GM18858 (cell line): Measurements from ENCODE around the gene CXCR3.
A peak's percentile ranks its signal among the peaks of the same experiment; 100 is the strongest.

ENCODE experiments used
- ATAC-seq: cut with Tn5 transposase; IDR thresholded peaks from one replicate; pipeline ENCODE4 v1.9.1; 2021; ENCODE audit not compliant: unreplicated experiment

CXCR3 gene

GRCh38 chrX:71637253-71637618 lies 18.9 kb upstream of the CXCR3 start:
- ATAC-seq, result no peak

- no peak for ATAC-seq
Observed at GRCh38 chrX:71636438-71637252, 18.3 kb upstream of the CXCR3 start.

DNA sequence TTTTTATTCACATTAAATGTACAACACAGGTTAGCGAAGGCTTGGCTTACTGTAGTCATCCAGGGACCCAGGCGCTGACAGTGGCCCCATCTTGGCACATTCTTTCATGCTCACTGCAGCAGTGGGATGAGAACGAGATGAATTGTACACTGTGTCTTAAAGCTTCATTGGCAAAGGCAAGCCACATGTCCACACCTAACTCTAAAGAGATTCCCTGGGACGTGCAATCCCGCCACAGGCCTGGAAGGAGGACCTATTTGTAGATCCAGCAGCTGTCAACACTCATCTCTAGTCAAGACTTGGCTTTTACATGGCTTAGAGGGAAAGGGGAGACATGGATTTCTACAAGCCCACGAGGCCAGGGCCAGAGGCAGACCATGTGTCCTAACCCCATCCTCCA lies 16.1 kb upstream of the CXCR3 start:
- ATAC-seq, result no peak

DNA sequence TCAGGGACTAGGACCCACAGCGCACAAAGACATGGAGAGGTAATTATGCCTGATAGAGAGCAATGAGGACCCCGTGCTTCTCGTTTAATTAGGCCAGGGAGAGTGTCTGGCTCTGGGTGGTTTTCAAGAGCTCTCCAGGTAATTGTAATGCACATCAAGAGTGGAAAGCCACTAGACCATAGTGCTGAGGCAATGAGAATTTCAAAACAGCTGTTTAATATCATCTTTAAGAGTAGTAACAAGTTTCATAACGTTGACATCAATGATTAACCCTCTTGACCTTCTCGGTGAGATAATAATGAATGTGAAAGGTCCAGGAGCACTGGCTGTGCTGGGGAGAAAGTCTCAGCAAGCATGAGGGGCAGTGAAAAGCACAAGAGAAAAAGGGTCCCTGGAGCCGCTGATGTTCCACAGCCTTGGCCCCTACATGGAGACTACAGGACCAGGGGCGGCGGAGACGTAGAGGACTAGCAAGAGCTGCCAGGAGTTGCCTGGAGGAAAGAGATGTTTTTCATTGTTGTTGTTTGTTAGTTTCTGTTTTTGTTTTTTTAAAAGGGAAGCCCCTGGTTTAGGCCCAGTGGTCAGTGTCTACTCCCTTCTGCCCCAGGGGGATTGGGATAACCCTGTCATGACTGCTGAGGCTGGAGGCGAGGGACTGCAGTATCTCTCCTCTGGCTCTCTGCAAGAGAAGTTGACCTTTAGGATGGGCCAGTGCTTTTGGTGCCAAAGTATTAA lies 14.8 kb upstream of the CXCR3 start:
- peak; percentile 48 for ATAC-seq

DNA sequence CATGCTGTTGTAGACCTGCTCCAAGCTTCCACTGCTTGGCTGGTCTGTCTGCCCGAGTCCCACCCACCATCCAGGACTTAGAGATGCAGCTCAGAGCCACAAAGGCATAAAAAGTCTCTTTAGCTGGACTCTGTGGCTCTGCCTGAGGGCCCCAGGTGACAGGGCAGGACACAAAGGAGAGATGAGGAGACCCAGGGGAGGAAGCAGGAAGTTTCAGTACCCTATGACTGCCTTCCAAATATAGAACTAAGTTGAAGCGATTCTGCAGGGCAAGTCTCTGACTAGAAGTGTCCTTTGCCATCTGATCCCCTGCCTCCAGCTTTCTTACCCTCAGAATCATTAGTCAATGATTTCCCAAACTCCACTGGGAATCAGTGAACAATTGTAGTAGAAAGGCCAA lies 11.2 kb upstream of the CXCR3 start:
- no peak for ATAC-seq

GRCh38 chrX:71627588-71628404 lies 9.5 kb upstream of the CXCR3 start:
- ATAC-seq, result no peak

DNA sequence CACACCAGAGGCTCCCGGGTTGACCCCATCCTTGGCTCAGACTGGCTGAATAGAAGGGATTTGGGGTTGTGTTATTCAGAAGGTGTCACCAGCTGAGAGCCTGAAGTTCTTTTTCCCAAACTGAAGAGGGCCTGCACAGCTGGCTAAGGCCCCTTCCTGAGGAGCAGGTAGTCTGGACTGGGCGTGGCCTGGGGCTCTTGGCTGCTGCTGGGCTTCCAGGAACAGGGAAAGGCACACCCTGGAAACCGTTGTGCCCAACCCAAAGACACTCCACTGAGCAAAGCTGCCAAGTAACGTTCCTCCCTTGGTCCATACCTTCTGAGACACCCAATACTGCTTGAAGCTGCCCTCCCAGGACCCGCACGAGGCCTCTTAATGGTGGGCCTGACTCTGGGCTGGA lies 8.3 kb upstream of the CXCR3 start:
- no peak for ATAC-seq

- ATAC-seq, result no peak
Observed at GRCh38 chrX:71625471-71625870, 7.2 kb upstream of the CXCR3 start.

DNA sequence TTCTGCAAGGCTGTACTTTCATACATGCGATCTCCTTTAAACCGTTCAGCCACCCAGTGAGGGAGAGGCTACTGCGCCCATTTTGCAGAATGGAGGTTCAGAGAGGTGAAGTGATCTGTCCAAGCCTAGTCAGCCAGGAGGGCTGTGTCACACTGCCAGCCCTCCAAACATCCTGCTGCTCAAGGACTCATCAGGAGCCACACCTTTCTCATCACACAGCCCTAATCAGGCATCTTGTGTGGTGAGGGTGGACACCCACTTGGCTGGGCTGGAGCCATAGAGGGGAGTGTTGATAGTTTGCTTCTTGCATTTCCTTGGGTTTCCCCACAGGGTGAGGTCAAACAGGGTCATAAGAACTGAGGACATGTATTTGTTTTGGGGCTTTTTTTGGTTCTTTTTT lies 5.4 kb upstream of the CXCR3 start:
- ATAC-seq, result no peak

GRCh38 chrX:71622576-71623450 lies 4.5 kb upstream of the CXCR3 start:
- ATAC-seq, result peak; percentile 36

DNA sequence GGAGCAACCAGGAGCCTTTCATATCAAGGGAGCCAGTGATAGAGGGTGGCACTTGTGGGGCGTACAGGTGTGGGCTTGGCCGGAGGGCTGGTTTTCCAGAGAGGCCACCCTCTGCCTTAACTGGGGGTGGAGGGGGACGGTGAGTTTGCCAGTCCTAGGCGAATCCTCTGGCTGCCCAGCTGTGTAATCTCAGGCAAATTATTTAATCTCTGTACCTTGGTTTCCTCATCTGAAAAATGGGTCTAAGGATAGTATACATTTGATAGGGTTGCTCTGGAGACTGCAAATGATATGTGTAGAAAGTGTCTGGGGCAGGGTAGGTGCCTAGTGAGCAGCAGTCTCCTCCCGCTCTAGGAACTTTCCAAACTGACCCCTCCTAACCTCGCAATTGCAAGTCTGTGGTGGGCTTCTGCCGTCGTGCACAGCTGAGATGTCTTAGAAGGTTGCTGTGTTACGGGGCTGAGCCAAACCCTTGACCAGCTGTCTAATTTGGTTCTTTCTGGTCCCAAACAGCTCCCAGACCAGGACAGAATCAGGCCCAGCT lies 3.8 kb upstream of the CXCR3 start:
- ATAC-seq, result no peak

GRCh38 chrX:71621603-71622002 lies 3.3 kb upstream of the CXCR3 start:
- no peak for ATAC-seq

DNA sequence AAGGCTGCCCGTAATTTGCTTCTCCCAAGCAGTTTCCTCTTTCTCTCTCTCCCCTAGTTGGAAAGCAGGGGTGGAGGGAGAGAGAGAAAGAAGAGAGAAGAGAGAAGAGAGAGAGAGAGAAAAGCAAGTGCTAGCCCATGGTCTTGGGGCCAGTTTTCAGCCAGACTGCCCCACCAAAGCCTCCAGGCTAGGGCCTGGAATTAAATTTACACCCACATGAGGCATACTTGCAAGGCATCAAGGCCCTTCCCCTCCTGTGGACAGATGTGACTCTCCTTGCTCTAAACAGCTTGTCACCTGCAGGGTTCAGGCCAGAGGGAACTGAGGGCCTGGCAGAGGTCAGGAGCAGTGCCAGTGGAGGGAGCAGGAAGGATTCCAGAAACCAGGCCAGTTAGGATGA lies 1.7 kb upstream of the CXCR3 start:
- ATAC-seq, result no peak

DNA sequence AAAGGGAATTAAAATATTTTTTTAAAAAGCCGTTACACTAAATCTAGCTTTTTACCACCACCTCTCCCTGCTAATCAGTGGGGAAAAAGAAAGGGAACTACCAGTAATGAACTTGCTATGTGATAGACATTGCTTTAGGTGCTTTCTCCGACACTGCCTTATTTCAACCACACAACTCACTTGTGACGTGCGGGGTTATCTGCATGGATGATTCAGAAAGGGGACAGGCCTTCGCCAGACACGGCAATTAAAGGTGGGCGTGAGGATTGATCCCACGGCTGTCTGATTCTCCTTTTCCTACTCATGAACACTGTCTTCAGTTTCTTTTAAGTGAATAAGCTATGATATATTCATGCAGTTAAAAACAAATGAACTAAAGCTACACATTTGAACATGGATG lies 882 bp upstream of the CXCR3 start:
- ATAC-seq, result no peak

DNA sequence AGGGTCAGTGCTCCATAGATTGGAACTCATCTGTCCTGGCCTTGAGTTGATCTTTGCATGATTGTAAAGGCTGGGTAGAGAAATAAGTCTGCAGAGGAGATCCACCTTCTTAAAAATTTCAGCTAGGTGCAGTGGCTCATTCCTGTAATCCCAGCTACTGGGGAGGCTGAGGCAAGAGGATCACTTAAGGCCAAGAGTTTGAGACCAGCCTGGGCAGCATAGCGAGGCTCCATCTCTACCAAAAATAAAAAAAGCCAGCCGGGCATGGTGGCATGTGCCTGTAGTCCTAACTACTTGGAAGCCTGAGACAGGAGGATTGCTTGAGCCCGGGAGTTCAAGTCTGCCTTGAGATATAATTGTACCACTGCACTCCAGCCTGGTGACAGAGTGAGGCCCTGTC lies 476 bp upstream of the CXCR3 start:
- no peak for ATAC-seq

- ATAC-seq, result no peak
Observed at GRCh38 chrX:71617742-71618141, 569 bp downstream of the CXCR3 start.

DNA sequence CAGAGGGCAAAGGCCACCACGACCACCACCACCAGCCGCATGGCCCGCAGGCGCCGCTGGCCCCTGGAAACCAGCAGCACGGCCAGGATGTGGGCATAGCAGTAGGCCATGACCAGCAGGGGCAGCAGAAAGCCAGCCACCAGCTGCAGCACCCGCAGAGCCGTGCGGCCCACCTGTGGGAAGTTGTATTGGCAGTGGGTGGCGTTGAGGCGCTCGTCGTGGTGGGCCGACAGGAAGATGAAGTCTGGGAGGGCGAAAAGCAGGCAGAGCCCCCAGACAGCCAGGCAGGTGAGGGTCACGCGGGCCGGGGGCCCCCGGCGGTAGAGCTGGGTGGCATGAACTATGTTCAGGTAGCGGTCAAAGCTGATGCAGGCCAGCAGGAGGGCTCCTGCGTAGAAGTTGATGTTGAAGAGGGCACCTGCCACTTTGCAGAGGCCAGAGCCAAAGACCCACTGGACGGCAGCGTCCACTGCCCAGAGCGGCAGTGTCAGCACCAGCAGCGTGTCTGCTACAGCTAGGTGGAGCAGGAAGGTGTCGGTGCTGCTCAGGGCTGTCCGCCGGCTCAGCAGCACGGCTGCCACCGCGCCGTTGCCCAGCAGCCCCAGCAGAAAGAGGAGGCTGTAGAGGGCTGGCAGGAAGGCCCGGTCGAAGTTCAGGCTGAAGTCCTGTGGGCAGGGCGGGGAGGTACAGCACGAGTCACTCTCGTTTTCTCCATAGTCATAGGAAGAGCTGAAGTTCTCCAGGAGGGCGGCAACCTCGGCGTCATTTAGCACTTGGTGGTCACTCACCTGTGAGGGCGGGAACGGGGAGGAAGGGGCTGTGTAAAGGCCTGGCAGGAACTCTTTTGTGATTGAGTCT lies 1.4 kb downstream of the CXCR3 start:
- no peak for ATAC-seq

GRCh38 chrX:71615954-71616353 lies 2.4 kb downstream of the CXCR3 start:
- ATAC-seq, result no peak

DNA sequence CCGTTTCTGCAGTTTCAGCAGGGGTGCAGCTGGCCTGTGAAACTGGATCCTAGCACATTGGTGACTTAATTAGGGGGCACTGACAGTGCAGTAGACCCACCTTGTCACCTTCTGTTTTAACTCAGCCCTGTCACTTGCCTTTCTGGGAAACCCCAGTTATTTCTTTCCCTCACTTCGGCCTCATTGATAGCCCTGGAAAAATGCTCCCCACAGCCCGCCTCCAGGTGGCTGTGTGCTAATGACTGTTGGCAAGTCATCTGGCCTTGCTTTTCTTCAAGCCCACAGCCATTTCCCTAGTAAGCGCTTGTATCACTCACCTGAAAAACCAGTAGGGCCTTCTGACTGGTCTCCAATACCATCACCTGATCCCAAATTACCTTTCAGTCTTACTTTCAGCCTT lies 3.3 kb downstream of the CXCR3 start:
- no peak for ATAC-seq

- ATAC-seq, result no peak
Observed at GRCh38 chrX:71612256-71612655, 6.1 kb downstream of the CXCR3 start.
